Uterus (tissue), 2 donors: ENCODE measurements around the gene YIF1A.

Experiments used
- POLR2A ChIP-seq, 2 donors: fragments of 450-650 bp; IDR thresholded peaks; one replicate each; pipeline ENCODE4 v1.6.1; 2016; ENCODE audit warnings: antibody characterized with exemption in 2 of 2, mild to moderate bottlenecking in 1 of 2, moderate library complexity in 1 of 2
- TF ChIP-seq, protein P1 (sequence below), 4 experiments: fragments of 200-600 bp in 2 of 4; fragments of 450-650 bp in 2 of 4; sonication (generic) in 2 of 4; IDR thresholded peaks; one replicate each; pipeline ENCODE4 v1.5.1; 2016 to 2019; ENCODE audit warnings: antibody characterized with exemption in 4 of 4, mild to moderate bottlenecking in 2 of 4, moderate library complexity in 1 of 4

DNA sequence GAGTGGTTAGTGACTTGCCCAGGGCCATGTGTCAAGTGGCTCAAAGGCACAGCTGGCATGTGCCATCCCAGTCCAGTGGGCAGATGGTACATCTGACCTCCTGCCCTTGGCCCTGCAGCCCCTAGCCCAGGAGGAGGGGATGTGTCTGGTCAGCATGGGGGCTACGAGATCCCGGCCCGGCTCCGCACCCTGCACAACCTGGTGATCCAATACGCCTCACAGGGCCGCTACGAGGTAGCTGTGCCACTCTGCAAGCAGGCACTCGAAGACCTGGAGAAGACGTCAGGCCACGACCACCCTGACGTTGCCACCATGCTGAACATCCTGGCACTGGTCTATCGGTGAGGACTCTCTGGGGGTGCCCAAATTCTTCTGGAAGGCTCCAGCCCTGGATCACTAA lies 26.2 kb downstream of the YIF1A start:
- TF ChIP-seq, protein P1, sequence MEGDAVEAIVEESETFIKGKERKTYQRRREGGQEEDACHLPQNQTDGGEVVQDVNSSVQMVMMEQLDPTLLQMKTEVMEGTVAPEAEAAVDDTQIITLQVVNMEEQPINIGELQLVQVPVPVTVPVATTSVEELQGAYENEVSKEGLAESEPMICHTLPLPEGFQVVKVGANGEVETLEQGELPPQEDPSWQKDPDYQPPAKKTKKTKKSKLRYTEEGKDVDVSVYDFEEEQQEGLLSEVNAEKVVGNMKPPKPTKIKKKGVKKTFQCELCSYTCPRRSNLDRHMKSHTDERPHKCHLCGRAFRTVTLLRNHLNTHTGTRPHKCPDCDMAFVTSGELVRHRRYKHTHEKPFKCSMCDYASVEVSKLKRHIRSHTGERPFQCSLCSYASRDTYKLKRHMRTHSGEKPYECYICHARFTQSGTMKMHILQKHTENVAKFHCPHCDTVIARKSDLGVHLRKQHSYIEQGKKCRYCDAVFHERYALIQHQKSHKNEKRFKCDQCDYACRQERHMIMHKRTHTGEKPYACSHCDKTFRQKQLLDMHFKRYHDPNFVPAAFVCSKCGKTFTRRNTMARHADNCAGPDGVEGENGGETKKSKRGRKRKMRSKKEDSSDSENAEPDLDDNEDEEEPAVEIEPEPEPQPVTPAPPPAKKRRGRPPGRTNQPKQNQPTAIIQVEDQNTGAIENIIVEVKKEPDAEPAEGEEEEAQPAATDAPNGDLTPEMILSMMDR (IDR thresholded peaks at IDR 0.05), result no peak
- TF ChIP-seq POLR2A (IDR thresholded peaks at IDR 0.05), result no peak
